ENCODE measurements around the gene SIVA1.

- TF ChIP-seq CTCF (IDR thresholded peaks at IDR 0.05), result no peak
- no peak for TF ChIP-seq EZH2 (IDR thresholded peaks at IDR 0.05; ENCODE audit: borderline replicate concordance, insufficient read depth, low read depth, low read length, poor library complexity, severe bottlenecking)
Measured at GRCh38 chr14:104703269-104703668, 49.7 kb upstream of the SIVA1 start.
